Peyer's patch (tissue), 4 donors: ENCODE measurements around the gene TRIM46. TPM values are rescaled to one million over a fixed set of nuclear protein-coding genes. Genes with fewer than 3 reads are reported as not detected.
"Not testable (repeated sequence)": the region's sequence is repeated elsewhere in the genome, so short reads cannot be mapped to it uniquely, and the experiment has no call there.

Experiments used
- DNase-seq, 3 donors: peaks; one replicate each; pipeline ENCODE4 v3.0.0-alpha.2; 2017 to 2019
- H3K27ac ChIP-seq, 4 donors: fragments of 200-600 bp; sonication (generic); one replicate each; pipeline ENCODE4 v1.5.1; 2016 to 2019
- H3K27me3 ChIP-seq, 2 donors: fragments of 200-600 bp; sonication (generic); one replicate each; pipeline ENCODE4 v1.5.1; 2019
- H3K36me3 ChIP-seq, 3 donors: fragments of 200-600 bp; sonication (generic); one replicate each; pipeline ENCODE4 v1.5.1; 2016 to 2019
- H3K4me1 ChIP-seq, 4 donors: fragments of 200-600 bp; sonication (generic); one replicate each; pipeline ENCODE4 v1.5.1; 2016 to 2019
- H3K4me3 ChIP-seq, 4 donors: fragments of 200-600 bp; sonication (generic); 1 replicate in 3 of 4; 2 replicates in 1 of 4; pipeline ENCODE4 v1.5.1; 2016 to 2019; ENCODE audit warnings: mild to moderate bottlenecking in 1 of 4
- H3K9me3 ChIP-seq, 4 donors: fragments of 200-600 bp; sonication (generic); one replicate each; pipeline ENCODE4 v1.5.1; 2016 to 2019; ENCODE audit warnings: mild to moderate bottlenecking in 1 of 4
- CTCF ChIP-seq, 6 experiments: fragments of 450-650 bp in 4 of 6; fragments of 200-600 bp in 2 of 6; sonication (generic) in 1 of 6; IDR thresholded peaks; one replicate each; pipeline ENCODE4 v1.5.1; 2017 to 2019; ENCODE audit warnings: antibody characterized with exemption in 6 of 6, mild to moderate bottlenecking in 3 of 6, moderate library complexity in 1 of 6
- POLR2A ChIP-seq, 2 donors: fragments of 450-650 bp; IDR thresholded peaks; one replicate each; pipeline ENCODE4 v1.5.1; 2017; ENCODE audit warnings: antibody characterized with exemption in 2 of 2, mild to moderate bottlenecking in 2 of 2, moderate library complexity in 2 of 2
- total RNA-seq, 4 donors: library from RNA; depleted of rRNA; stranded (reverse); fragments of >200 nt; gene quantifications; one replicate each; pipeline ENCODE4 v1.1.0, GENCODE V29; 2016

TRIM46 gene
- total RNA-seq, 4 donors from 2014 or later = not detected

GRCh38 chr1:155166051-155166470, 7.6 kb upstream of the TRIM46 start:
- peaks cover 0 to 18% (median 5%) of the 10 kb centered on the region in 4 donors for H3K4me1 ChIP-seq
- TF ChIP-seq POLR2A (IDR thresholded peaks at IDR 0.05) (no peak), CTCF (IDR thresholded peaks at IDR 0.05) (no peak)
- no peaks in the 10 kb centered on the region for H3K27me3 ChIP-seq
- H3K36me3 ChIP-seq = peaks cover 0 to 9% (median 0%) of the 10 kb centered on the region in 3 donors
- H3K4me3 ChIP-seq = no peak overlapping the region
- H3K9me3 ChIP-seq = no peaks in the 10 kb centered on the region
- peak overlapping the region in 3 of 4 donors; percentile 42 to 61 (median 61) for H3K27ac ChIP-seq
- DNase-seq = peak in 1 of 3 donors; percentile 11

- H3K4me1 ChIP-seq = peaks cover 0 to 18% (median 5%) of the 10 kb centered on the region in 4 donors
- H3K4me3 ChIP-seq = no peak overlapping the region
- H3K36me3 ChIP-seq = peaks cover 0 to 9% (median 0%) of the 10 kb centered on the region in 3 donors
- H3K27me3 ChIP-seq = no peaks in the 10 kb centered on the region
- peak overlapping the region in 3 of 4 donors; percentile 44 to 61 (median 61) for H3K27ac ChIP-seq
- TF ChIP-seq POLR2A (IDR thresholded peaks at IDR 0.05) = no peak
- no peak for TF ChIP-seq CTCF (IDR thresholded peaks at IDR 0.05)
- peak in 2 of 3 donors; percentile 18 to 54 for DNase-seq
- H3K9me3 ChIP-seq = no peaks in the 10 kb centered on the region
Measured at GRCh38 chr1:155166471-155167165, 7.0 kb upstream of the TRIM46 start.

- Histone ChIP-seq H3K27ac (peak overlapping the region in 3 of 4 donors; percentile 44 to 61 (median 61)), H3K27me3 (no peaks in the 10 kb centered on the region), H3K4me1 (peaks cover 0 to 26% (median 5%) of the 10 kb centered on the region in 4 donors), H3K36me3 (peaks cover 0 to 9% (median 0%) of the 10 kb centered on the region in 3 donors), H3K9me3 (no peaks in the 10 kb centered on the region), H3K4me3 (peak overlapping the region in 1 of 4 donors; percentile 31)
- DNase-seq = peak; percentile 82 to 95 (median 92)
- no peak for TF ChIP-seq POLR2A (IDR thresholded peaks at IDR 0.05)
- TF ChIP-seq CTCF (IDR thresholded peaks at IDR 0.05) = peak; percentile 70 to 98 (median 92)
Measured at GRCh38 chr1:155167166-155168104, 6.2 kb upstream of the TRIM46 start.

GRCh38 chr1:155168105-155168445, 5.6 kb upstream of the TRIM46 start:
- not testable (repeated sequence) for H3K4me3 ChIP-seq, H3K36me3 ChIP-seq, DNase-seq, H3K27me3 ChIP-seq, H3K27ac ChIP-seq, H3K9me3 ChIP-seq
- peaks cover 0 to 28% (median 5%) of the 10 kb centered on the region in 4 donors for H3K4me1 ChIP-seq

- H3K27ac ChIP-seq = no peak overlapping the region
- peak in 2 of 3 donors; percentile 7 to 36 for DNase-seq
- TF ChIP-seq POLR2A (IDR thresholded peaks at IDR 0.05) = no peak
- no peak for TF ChIP-seq CTCF (IDR thresholded peaks at IDR 0.05)
Measured at GRCh38 chr1:155168456-155169210, 5.0 kb upstream of the TRIM46 start.

More at GRCh38 chr1:155168456-155169210, 5.0 kb upstream of the TRIM46 start:
- H3K36me3 ChIP-seq = peaks cover 0 to 9% (median 0%) of the 10 kb centered on the region in 3 donors
- peaks cover 0 to 32% (median 8%) of the 10 kb centered on the region in 4 donors for H3K4me1 ChIP-seq
- H3K4me3 ChIP-seq = no peak overlapping the region
- no peaks in the 10 kb centered on the region for H3K27me3 ChIP-seq
- no peaks in the 10 kb centered on the region for H3K9me3 ChIP-seq
